ENCODE measurements around the gene USP20.

The USP20 gene

DNA sequence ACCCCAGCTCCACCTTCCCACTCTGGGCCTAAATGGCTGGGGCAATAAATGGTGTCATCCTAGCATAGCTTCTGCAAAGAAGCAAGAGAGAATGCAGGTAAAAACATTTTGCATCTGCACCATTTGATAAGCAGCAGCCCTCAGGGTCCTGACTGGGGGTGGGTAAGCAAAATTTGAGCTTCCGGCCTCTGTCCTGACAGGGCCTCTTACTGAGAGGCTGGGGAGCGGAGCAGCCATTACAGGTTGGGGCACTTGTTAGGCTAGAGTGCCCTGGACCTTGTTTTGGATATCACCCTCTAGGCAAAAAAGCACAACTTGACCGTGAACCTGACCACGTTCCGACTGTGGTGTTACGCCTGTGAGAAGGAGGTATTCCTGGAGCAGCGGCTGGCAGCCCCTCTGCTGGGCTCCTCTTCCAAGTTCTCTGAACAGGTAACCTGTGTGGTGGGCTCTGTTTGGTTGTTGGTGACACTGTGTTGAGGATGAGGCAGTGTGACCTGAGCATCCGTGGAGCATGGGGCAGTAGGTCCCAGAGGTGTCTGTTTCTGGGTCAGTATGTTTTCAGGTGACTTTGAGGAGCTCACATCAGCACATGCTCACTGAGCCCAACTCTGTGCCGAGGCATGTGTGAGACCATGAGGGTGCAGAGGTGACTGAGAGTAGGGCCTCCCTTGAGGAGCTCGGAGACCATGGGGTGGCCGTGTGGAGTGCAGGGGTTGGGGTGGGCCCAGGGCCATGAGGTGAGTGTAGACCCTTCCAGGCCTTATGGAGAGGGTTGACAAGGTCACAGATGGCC is 23.1 kb downstream of the USP20 start:
- FAIRE-seq: no peak

DNA sequence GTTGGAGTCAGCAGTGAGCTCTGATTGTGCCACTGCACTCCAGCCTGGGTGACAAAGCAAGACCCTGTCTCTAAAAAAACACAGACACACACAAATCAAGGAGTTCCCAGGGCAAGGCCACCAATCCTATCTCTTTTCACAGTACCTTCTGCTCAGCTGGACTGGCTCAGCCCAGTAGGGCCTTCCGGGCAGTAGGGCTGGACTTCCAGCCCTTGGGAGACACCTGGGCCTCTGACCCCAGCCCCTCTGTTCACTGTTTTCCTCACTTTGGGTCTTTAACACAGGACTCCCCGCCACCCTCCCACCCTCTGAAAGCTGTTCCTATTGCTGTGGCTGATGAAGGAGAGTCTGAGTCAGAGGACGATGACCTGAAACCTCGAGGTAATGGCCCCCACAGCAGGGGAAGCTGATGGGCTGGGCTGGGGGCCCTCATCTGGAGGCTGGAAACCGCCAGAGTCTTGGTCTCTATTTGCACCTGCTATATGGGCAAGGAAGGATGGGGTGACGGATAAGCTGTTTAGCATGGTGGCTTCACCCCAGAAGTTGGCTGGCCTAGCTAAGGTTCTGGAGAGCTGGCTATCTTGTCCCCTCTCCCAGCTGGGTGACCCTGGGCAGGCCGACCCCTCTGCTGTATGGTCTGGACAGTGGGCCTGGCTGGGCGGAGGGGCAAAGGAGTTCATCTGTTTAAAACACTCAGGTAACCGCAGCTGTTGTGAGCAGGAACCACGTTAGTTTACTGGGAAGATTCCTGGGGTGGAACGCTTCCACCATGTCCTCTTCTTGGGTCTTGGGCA is 25.6 kb downstream of the USP20 start:
- FAIRE-seq: no peak

DNA sequence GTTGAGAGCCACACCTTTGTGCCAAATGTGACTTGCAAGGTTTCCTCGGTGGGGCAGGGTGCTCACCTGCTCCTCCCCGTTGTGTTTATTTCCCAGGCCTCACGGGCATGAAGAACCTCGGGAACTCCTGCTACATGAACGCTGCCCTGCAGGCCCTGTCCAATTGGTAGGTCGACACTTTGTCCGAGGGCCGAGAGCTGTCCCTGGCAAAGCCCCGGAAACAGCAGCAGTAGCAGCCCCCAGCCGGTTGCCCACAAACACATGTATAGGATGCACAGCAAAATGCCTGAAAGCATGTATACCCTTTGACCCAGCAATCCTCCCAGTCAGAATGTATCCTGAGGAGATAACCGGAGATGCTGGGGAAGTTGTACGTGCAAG is 26.2 kb downstream of the USP20 start:
- no peak for FAIRE-seq

DNA sequence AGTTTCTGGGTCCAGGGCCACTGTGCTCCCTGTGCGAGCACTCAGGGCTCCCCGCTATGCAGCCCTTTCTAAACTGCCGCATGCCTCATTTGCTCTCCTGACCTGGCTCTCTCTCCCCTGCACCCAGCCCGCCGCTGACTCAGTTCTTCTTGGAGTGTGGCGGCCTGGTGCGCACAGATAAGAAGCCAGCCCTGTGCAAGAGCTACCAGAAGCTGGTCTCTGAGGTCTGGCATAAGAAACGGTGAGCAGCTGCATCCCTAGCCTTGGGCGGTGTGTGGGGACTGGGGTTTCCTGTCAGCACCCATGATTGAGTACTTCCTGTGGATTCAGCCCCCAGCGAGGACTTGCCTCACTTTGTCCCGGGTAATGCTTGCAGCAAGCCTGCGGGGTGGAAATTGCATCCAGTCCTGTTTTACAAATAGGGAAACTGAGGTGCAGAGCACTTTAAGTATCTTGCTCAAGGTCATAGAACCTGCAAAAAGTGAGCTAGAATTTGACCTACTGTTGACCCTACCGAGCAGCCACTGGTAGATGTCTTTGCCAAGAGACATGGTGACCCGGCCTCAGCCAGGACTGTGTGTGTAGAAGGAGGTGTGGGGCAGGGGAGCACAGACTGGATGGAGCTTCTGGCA is 27.9 kb downstream of the USP20 start:
- FAIRE-seq: no peak

DNA sequence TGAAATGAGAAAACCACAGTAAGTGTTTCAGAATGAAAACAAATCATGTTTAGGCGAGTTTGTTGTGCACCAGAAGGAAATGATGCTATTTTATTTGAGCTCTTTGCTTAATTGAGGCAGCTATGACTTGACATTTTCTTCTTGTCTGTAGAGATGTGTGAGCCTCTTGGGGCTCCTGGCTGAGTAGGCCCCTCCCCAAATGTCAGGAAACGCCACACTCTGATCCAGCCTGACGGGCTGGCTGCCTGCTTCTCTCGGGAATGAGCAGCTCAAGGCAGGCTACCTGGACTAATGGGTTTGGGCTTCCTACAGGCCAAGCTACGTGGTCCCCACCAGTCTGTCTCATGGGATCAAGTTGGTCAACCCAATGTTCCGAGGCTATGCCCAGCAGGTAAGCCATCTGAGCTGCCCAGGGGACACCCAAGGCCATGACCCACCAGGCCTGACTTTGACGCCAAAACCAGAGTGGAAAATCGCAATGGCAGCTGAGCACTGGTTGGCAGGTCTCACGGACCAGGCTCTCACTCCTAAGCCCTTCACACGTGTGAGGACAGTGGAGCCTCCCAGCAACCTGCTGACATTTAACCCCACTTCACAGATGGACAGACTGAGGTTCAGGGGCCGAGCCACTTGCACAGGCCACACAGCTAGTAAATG is 29.9 kb downstream of the USP20 start:
- no peak for FAIRE-seq

DNA sequence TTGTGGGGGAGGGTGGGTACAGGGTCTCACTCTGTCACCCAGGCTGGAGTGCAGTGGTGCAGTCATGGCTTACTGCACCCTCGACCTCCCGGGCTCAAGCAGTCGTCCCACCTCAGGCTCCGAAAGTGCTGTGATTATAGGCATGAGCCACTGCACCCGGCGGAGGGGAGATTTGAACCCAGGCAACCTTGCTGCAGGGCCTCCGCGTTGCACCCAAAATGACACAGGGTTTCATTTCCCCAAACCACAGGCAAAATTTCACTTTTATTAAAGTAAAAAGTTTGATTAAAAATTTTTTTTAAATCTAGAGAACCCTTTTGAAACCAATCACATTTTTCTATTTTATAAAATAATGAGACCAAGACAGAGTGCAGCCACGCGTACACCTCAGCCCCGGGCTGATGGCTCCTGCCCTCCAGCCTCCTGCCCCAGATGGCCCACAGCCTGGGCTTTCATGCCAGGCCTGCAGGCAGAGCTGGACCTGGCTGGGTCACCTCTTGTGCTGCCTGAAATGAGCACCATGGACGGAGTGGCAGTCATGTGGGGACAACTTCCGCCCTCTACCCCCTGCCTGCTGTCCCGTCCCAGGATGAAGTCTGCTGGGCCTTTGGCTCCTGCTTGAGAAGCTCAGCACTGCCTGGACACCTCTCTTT is 30.5 kb downstream of the USP20 start:
- FAIRE-seq: no peak

DNA sequence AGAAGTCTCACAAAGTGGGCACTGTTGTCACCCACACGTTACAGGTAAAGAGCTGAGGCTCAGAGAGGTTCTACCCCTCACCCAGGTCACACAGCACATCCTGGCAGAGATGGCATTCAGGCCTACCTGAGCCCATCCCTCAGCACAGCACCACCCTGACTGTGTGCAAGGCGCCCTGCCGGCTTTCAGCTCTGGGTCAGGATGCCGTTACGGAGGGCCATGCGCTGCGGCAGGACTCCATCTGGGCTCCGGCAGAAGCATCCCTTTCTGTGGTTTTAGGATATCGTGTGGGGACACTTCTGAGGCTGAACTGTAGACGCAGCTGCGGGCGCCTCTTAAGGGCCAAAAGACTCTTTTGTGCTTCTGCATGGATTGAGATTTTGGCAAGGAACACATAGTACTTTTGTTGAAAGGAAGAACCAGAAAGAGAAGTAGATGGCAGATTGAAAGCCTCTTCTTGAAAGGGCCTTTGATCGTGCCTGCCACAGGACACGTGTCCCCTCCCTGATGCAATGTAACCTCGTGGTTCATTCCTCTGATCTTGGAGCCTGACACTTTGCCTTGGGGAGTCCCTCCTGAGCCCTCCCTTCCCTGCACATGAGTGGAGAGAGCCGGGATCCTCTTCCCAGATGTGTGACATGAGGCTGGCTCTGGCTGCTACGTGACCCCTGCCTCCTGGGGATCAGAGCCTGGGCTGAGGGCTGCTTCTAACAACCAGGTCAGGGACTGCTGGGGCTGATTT is 31.3 kb downstream of the USP20 start:
- no peak for FAIRE-seq

DNA sequence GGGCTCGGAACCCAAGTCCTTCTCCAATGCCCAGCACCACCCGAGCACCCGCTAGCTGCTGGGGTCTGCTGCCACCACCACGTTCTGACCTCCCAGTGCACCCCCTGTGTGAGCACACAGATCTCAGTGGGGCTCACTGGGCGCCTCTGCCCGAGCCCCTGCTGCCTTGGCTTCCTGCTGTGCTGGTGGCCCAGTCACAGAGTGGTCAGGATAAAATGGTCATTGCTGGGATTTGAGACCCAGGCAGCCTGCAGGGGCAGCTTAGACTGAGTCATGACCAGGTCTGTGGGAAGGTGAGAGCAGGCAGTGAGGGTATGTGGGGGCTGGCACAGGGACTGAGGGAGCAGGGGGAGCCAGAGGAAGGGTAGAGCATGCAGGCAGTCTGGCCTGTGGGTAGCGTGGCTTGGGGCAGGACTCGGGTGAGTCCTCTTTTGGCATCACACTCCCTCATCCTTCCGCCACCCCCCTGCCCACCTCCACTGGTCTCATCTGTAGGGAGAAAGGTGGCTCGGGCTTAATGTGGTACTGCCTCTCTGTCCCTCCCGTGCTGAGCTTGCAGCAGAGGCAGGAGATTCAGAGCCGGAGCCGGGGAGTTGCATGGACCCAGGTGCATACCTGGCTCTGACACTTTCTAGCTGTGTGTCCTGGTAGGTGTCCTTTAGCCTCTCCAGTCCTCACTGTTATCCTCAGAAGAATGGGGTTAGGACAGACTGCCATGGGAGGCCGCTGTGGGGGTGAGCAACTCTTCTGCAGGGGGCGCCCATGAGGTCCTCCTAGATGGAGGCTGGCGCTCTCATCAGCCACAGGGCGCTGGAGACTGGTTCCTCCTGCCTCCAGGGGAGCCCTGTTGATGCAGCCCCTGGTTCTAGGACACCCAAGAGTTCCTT is 32.1 kb downstream of the USP20 start:
- no peak for FAIRE-seq

DNA sequence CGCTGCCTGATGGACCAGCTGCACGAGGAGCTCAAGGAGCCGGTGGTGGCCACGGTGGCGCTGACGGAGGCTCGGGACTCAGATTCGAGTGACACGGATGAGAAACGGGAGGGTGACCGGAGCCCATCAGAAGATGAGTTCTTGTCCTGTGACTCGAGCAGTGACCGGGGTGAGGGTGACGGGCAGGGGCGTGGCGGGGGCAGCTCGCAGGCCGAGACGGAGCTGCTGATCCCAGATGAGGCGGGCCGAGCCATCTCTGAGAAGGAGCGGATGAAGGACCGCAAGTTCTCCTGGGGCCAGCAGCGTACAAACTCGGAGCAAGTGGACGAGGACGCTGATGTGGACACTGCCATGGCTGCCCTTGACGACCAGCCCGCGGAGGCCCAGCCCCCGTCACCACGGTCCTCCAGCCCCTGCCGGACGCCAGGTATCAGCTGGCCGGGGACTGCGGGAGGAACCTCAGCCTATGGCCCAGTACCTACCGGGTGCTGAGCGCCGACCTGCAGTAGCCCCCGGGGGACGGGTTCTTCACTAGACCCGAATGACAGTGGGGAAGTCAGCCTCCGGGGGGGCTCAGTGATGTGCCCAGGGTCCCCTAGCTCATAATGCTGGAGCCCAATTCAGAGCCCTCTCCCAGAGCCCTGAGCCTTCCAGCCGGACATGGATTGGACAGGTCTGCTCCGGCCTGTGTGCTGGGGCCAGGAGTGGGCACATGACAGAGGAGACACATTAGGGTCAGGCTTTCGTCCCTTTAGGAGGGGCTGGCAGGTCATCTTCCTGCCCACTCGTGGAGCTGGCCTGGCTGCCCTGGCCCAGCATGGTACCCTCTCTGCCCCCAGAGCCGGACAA is 33.0 kb downstream of the USP20 start:
- FAIRE-seq: no peak

DNA sequence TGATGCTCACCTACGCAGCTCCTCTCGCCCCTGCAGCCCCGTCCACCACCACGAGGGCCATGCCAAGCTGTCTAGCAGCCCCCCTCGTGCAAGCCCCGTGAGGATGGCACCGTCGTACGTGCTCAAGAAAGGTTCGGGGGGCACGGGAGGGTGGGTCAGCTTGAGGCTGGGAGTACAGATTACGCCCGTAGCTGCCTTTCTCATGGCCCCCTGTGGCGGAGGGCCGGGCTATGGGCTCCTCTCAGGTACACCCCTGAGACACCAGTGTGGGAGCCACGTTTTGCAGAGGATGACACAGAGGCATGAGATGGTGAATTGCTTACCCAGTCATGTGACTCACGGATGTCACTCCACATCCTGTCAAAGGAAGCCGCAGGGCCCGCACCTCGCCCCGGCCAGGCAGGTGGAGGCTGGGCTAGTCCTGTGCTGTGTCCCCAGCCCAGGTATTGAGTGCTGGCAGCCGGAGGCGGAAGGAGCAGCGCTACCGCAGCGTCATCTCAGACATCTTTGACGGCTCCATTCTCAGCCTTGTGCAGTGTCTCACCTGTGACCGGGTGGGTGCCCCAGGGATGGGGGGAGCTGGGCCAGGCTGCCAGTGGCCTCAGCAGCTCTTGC is 33.7 kb downstream of the USP20 start:
- no peak for FAIRE-seq

DNA sequence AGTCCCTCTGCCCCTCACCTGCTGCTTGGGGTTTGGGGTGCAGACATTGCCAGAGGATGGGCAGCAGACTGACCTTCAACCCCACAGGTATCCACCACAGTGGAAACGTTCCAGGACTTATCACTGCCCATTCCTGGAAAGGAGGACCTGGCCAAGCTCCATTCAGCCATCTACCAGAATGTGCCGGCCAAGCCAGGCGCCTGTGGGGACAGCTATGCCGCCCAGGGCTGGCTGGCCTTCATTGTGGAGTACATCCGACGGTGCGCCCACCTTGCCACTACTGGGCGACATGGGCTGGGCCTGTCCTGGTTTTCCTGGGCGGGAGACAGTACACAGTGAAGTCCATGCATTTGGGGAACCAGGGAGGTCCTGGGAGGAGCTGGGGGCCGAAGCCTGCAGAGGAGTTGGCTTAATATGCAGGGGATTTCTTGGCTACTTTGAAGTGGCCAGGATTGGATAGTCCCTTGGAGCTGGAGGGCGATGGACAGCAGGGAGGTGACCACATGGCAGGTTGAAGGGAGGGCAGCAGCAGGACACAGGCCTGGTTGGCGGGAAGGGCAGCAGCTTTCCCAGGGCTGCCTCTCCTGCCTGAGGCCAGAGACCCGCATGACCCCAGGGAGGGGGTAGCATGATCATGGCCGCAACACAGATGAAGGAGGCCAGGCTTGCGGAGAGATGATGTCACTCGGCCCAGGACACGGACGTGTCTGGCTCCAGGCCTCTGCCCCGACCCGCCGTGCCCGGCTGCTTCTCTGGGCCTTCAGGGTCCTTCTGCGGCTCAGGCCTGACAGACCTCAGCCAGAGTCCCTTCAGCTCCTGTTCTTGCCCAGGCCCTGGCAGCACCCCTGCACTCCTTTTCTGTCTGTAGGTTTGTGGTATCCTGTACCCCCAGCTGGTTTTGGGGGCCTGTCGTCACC is 34.6 kb downstream of the USP20 start:
- no peak for FAIRE-seq

DNA sequence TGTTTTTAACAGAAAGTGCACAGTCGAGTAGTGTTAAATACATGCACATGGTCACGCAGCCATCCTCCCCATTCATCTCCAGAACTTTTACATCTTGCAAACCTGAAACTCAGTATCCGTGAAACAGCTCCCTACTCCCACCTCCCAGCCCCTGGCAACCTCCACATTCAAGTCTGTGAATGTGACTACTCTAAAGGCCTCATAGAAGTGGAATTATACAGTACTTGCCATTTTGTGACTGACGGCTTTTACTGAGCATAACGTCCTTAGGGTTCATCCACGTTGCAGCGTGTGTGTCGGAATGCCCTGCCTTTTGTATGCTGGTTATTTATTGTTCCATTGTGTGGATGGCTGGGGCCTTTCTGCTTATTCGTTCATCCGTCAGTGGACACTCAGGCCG is 35.8 kb downstream of the USP20 start:
- no peak for FAIRE-seq

DNA sequence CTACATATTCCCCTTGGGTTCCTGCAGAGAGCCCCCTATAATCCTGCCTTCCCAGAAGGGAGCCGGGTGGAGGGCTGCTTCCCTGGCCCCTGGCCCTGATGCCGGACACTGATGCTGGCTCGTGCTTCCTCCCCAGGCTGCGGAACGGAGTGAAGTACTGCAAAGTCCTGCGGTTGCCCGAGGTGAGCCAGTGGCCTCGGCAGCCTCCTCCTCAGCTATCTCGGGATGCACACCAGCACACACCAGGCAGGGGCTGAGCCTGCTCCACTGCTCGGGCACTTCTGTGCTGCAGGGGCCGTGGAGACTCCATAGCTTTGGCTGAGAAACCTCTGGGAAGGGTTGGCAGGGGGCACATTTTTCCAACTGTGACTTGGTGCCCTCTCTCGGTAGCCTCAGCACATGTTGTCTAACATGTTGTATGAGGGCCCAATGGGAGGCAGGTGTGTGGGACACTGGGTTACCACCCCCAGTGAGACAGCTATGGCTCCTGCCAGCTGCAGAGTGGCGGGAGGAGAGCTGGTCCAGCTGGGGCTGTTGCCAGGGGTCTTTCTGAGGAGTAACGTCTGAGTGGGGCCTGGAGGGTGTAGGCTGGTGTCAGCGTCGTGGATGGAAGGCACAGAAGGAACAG is 38.4 kb downstream of the USP20 start:
- FAIRE-seq: no peak

DNA sequence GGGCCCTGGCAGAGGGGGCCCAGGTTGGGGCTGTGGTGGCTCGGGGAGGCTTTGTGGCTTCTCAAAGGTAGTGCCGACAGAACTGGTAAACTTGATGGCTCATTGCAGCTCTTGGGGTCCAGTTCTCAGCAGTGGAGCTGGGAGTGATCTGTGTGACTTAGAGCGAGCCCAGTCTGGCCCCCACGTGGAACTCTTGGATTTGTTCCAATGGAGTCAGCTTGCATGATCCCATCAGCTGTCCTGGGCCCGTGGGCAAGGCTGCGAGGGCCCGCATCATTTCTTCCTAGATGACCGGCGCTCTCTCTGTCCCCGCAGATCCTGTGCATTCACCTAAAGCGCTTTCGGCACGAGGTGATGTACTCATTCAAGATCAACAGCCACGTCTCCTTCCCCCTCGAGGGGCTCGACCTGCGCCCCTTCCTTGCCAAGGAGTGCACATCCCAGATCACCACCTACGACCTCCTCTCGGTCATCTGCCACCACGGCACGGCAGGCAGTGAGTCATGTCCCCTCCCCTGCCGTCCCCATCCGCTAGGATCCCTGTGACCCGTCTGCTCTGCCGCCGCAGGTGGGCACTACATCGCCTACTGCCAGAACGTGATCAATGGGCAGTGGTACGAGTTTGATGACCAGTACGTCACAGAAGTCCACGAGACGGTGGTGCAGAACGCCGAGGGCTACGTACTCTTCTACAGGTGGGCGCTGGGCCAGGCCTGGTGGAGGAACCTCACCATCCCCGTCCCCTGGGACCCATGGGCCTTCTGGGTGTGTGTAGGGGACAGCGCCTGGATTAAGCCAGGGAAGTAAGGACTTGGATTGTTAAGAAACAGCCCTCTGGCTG is 39.2 kb downstream of the USP20 start:
- no peak for FAIRE-seq

DNA sequence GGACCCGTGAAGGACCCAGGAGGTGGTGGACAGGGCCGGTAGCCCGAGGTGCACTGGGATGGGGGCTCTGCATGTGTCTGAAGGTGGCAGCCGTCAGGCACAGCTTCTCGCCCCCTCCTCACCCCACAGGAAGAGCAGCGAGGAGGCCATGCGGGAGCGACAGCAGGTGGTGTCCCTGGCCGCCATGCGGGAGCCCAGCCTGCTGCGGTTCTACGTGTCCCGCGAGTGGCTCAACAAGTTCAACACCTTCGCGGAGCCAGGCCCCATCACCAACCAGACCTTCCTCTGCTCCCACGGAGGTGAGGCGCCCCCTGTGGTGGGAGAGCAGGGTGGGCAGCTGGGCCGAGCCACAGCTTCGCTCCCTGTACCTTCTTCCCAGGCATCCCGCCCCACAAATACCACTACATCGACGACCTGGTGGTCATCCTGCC is 39.9 kb downstream of the USP20 start:
- no peak for FAIRE-seq

DNA sequence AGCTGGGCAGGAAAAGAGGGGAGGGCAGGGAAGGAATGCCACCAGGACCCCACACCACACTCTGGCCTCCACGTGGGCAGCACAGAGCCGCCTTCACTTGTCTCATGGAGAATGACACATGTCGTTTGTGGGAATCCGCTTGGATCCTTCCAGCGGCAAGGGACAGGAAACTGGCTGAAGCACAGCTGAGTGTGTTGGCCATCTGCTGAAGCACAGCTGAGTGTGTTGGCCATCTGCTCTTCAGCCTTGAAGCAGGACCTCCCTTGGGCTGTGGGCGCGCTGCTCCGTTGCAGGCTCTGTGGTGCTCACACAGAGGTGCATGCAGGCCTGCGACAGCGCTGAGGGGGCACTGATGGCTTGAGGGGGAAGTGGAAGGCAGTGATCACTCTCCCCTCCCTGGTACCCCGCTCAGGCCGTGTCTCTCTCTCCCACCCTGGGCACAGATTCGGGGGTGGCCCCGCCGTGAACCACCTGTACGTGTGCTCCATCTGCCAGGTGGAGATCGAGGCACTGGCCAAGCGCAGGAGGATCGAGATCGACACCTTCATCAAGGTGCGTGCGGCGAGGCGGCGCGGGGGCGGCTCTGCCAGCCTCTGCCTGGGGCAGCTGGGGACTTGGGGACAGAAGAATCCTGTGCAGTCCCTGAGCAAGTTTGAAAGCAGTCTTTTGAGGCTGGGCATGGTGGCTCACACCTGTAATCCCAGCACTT is 40.6 kb downstream of the USP20 start:
- no peak for FAIRE-seq
